Activated CD4-positive, alpha-beta T cell treated with anti-CD3 and anti-CD28 coated beads, Interleukin-2, Interleukin-6, amounts not matched to agents 100 ng/mL and 50 ng/mL, durations not matched to agents 16 hours and 8 hours (primary cell): ENCODE data around the gene SPSB2.
"Not testable (repeated sequence)": the region's sequence is repeated elsewhere in the genome, so short reads cannot be mapped to it uniquely, and the experiment has no call there.

Experiments used
- DNase-seq: peaks from one replicate; pipeline ENCODE4 v3.0.0-alpha.2; 2020

SPSB2 gene

DNA sequence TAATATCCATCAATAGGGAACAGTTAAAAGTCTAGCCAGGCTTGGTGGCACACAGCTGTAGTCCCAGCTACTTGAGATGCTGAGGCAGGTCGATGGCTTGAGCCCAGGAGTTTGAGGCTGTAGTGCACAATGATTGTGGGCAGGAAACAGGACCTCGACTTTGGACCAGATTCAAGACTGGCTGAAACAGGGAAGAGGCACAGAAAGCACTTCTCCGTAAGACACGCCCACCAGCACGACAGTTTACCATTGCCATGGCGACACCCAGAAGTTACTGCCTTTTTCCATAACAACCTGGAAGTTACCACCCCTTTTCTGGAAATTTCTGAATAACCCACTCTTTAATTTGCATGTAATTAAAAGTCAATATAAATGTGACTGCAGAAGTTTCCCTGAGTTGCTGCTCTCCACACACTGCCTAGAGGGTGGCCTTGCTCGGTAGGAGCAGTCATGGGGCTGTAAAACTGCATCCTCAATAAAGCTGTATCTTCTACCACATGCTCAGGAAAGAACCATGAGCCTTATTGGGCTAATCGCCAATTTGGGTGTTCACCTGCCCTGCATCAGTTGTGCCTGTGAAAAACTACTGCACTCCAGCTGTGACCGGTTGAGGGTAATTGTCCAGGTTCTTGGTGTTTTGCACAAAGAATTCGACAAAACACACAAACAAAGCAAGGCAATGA is 26.9 kb upstream of the SPSB2 start:
- DNase-seq: peak; percentile 28

DNA sequence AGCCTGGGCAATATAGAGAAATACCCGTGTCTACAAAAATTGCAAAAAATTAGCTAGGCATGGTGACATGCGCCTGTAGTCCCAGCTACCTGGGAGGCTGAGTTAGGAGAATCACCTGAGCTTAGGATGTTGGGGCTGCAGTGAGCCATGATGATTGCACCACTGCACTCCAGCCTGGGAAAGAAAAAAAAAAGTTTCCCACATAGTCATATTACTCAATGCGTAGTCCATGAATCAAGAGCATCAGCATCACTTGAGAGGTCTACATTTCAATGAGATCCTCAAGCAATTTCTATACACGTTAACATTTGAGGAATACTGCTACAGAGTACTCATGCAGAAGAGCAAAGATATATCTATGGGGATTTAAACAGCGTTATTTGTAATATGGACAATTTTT is 26.3 kb upstream of the SPSB2 start:
- DNase-seq: no peak

DNA sequence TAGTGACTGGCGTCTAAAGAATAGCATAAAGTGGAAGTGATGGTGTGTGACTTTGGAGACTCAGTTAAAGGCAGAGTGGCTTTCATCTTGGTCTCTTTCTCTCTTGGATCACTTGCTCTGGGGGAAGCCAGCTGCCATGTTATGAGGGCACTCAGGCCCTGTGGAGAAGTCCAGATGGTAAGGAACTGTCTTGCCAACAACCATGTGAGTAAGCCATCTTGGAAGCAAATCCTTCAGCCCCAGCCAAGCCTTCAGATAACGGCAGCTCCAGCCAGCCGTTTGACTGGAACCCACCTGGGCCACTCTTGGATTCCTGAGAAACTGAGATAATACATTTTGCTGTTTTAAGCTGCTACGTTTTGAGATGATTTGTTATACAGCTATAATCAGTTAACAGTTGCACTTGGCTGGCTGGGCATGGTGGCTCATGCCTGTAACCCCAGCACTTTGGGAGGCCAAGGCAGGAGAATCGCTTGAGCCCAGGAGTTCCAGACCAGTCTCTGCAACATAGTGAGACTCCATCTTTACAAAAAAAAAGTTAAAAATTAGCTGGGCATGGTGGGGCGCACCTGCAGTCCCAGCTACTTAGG is 23.8 kb upstream of the SPSB2 start:
- DNase-seq: no peak

DNA sequence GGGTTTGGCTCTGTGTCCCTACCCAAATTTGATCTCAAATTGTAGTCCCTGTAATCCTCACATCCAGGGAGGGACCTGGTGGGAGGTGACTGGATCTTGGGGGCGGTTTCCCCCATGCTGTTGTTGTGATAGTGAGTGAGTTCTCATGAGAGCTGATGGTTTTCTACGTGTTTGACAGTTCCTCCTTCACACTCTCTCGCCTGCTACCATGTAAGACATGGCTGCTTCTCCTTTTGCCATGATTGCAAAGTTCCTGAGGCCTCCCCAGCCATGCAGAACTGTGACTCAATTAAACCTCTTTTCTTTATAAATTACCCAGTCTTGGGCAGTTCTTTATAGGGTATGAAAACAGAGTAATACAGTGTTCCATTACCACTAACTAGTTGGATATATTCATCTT is 21.2 kb upstream of the SPSB2 start:
- DNase-seq: no peak

DNA sequence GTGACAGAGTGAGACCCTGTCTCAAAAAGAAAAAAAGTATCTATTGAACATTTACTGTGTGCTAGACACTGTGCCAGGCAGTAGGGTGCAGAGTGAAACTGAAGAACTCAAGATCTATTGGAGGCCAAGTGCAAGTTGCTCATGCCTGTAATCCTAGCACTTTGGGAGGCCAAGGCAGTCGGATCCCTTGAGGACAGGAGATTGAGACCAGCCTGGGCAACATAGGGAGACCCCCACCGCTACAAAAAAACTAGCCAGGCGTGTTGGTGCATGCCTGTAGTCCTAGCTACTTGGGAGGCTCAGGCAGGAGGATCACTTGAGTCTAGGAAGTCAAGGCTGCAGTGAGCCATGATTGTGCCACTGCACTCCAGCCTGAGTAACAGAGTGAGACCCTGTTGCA is 19.6 kb upstream of the SPSB2 start:
- not testable (repeated sequence) for DNase-seq

DNA sequence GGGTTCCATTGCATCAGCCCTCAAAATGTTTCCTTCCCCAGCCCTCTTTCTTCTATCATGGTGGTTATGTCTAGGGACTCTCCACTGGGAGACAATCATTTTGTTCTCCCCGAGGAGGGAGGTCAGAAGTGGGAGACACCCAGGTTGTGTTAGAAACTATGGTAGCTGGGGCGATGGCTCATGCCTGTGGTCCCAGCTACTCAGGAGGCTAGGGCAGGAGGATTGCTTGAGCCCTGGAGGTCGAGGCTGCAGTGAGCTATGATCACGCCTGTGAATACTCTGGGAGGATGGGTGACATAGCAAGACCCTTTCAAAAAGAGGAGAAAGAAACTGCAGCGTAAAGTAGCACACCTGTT is 18.5 kb upstream of the SPSB2 start:
- no peak for DNase-seq

DNA sequence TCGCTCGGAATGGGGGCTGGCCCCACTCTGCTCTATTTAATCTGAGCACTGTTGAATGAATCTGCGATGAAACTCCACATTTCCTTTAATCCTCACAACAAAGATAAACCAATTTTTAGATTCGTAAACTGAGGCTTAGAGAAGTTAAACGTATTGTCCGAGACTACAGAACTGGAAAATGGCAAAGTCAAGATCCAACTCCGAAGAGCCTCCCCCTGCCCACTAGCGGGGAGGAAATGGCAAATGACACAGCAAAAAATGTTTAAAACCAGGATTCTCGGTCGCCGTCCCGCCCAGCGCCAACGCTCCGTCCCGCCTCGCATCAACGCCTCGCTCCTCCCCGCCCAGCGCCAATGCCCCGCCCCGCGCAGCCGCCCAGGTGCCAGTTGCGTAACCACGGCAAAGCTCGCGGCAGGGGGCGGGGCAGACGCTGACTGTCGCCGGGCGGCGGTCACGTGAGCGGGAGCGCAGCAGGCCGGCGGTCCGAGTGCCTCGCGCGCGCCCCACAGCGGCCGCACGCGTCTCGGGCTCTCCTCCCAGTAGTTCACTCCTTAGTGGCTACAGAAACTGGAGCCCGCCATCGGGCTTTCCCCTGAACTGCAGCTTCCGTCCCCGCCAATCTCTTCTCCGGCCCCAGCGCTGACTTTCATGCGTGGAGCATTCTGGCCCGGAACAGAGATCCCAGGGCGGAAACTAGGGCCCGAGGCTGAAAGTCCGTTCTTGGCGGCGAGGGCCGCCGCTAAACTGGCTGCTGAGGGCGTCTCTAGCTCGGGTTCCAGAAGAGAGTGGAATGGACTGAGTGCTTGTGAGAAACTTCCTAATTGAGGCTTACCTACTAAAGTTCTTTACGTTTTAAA is 17.9 kb upstream of the SPSB2 start:
- peak; percentile 99 for DNase-seq

DNA sequence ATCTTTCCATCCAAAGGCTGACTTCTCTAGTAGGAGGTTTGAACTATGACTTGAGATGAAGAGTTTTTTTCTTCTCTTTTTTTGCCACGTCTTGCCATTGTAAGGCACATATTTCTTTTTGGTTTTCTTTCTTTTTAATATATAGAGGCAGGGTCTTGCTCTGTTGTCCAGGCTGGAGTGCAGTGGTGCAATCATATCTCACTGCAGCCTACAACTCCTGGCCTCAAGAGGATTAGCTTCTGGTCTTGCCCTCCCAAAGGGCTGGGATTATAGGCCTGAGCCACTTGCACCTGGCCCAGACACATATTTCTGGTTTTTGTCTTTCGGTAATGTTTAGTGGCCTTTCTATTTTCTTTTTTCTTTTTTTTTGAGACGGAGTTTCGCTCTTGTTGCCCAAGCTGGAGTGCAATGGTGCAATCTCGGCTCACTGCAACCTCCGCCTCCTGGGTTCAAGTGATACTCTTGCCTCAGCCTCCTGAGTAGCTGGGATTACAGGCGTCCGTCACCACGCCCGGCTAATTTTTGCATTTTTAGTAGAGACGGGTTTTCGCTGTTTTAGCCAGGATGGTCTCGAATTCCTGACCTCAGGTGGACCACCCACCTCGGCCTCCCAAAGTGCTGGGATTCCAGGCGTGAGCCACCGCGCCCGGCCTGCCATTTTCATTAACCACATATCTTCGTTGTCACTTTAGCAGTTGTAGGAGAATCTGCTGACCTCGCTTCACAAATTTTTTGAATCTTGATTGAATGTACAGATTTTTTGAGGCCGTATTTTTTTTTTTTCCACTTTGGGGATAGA is 16.9 kb upstream of the SPSB2 start:
- not testable (repeated sequence) for DNase-seq

DNA sequence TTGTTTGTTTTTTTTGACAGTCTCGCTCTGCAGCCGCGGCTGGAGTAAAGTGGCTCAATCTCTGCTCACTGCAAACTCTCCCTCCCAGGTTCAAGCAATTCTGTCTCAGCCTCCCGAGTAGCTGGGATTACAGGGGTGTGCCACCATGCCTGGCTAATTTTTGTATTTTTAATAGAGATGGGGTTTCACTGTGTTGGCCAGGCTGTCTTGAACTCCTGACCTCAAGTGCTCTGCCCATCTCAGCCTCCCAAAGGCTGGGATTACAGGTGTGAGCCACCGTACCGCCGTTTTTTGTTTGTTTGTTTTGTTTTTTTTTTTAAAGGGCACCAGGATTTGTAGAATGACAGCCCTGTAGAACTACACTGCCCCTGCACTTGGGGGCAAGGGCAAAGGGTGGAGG is 15.7 kb upstream of the SPSB2 start:
- DNase-seq: not testable (repeated sequence)

DNA sequence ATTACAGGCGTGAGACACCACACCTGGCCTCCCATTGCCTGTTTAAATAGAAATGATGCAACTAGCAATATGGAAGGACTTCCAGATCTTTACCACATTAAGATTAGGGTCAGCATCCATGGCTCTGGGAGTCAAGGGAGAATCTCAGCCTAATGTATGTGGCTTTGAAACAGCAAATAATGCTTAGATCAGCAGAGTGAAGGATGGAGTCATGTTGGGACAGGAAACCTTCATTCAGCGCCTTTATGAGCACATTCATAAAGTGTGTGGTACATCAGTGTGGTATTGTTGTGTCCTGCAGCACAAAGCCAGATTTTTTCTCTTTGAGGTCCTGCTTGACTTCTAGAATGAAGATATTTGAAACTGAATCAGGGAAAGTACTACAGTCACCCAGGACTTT is 15.3 kb upstream of the SPSB2 start:
- DNase-seq: peak; percentile 21

DNA sequence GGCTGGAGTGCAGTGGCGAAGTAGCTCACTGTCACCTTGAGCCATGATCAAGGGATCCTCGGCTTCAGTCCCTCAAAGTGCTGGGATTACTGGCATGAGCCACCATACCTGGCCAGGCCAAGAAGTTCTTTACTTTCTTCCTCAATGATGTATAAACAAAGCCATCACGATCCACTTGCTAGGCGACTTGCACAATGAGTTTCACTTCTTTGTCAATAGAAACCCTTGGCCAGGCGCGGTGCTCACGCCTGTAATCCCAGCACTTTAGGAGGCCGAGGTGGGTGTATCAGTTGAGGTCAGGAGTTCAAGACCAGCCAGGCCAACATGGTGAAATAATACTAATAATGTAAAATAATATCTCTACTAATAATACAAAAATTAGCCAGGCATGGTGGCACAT is 14.4 kb upstream of the SPSB2 start:
- DNase-seq: no peak

DNA sequence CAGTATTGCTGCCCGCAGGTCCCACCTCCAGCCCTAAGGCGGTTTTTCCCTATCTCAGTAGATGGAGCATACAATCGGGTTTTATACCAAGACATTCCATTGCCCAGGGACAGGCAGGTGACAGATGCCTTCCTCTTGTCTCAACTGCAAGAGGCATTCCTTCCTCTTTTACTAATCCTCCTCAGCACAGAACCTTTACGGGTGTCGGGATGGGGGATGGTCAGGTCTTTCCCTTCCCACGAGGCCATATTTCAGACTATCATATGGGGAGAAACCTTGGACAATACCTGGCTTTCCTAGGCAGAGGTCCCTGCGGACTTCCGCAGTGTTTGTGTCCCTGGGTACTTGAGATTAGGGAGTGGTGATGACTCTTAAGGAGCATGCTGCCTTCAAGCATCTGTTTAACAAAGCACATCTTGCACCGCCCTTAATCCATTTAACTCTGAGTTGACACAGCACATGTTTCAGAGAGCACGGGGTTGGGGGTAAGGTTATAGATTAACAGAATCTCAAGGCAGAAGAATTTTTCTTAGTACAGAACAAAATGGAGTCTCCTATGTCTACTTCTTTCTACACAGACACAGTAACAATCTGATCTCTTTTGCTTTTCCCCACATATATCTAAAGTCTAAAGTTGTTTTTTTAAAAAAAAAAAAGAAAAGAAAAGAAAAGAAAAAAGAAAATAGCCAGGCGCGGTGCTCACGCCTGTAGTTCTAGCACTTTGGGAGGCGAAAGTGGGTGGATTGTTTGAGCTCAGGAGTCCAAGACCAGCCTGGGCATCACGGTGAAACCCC is 13.3 kb upstream of the SPSB2 start:
- DNase-seq: not testable (repeated sequence)

DNA sequence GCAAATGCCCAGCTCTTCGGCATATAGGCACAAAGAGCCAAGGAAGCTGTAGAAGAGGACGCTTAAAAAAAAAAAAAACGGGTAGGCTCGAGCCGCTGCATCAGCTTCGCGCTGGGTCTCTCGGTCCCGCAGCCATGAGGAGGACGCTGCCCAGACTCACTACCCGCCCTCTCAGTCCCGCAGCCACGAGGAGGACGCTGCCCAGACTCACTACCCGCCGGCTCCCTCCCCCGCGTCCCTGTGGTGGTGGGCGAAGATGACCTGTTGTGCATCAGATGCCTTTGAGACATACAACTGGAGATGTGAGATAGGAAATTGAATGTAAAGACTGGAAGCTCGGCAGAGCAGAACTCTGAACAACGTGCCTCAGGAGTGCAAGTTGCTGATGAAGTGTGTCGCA is 11.4 kb upstream of the SPSB2 start:
- no peak for DNase-seq

DNA sequence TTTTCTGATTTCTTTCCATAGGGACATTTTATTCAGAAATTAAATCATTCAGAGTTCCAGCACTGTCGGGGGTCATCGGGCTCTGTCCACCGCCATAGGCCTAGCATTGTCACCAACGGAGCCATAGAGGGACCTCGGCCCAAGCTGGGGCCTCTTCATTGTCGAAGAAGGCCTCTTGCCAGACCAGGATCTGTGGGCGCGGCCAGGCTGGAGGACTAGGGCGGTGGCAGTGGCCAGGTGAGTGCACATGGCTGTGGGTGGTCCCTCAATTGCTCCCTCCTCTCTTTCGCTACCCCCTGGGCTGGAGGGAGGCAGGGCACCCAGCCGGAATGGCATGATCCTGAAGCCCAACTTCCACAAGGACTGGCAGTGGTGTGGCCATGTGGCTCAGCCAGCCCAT is 10.6 kb upstream of the SPSB2 start:
- no peak for DNase-seq

DNA sequence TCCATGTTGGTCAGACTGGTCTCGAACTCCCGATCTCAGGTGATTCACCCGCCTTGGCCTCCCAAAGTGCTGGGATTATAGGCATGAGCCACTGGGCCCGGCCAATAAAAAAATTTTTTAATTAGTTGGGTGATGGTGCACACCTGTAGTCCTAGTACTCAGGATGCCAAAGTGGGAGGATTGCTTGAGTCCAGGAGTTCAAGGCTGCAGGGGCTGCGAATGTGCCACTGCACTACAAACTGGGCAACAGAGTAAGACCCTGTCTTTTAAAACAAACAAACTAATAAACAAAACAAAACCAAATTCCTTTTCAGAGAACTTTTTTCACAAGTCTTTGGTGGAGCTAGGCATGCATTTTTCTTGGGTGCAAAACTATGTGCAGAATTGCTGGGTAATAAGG is 10.1 kb upstream of the SPSB2 start:
- no peak for DNase-seq

DNA sequence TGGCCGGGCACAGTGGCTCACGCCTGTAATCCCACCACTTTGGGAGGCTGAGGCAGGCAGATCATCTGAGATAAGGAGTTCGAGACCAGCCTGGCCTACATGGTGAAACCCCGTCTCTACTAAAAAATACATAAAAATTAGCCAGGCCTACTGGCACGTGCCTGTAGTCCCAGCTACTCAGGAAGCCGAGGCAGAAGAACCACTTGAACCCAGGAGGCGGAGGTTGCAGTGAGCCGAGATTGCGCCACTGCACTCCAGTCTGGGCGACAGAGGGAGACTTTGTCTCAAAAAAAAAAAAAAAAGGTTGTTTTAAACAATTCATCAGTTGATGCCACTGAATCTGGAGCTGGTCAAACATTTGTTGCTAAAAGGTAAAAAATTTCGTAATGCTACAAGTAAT is 6.7 kb upstream of the SPSB2 start:
- DNase-seq: not testable (repeated sequence)

DNA sequence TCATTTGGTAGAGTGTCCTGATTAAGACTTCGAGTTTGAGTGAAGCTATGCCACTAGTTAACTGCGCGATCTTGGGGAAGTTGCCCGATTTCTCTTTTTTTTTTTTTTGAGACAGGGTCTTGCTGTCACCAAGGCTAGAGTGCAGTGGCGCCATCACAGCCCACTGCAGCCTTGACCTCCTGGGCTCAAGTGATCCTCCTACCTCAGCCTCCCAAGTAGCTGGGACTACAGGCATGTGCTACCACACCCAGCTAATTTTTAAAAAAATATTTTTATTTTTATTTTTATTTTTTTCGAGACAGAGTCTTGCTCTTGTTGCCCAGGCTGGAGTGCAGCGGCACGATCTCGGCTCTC is 889 bp upstream of the SPSB2 start:
- not testable (repeated sequence) for DNase-seq

DNA sequence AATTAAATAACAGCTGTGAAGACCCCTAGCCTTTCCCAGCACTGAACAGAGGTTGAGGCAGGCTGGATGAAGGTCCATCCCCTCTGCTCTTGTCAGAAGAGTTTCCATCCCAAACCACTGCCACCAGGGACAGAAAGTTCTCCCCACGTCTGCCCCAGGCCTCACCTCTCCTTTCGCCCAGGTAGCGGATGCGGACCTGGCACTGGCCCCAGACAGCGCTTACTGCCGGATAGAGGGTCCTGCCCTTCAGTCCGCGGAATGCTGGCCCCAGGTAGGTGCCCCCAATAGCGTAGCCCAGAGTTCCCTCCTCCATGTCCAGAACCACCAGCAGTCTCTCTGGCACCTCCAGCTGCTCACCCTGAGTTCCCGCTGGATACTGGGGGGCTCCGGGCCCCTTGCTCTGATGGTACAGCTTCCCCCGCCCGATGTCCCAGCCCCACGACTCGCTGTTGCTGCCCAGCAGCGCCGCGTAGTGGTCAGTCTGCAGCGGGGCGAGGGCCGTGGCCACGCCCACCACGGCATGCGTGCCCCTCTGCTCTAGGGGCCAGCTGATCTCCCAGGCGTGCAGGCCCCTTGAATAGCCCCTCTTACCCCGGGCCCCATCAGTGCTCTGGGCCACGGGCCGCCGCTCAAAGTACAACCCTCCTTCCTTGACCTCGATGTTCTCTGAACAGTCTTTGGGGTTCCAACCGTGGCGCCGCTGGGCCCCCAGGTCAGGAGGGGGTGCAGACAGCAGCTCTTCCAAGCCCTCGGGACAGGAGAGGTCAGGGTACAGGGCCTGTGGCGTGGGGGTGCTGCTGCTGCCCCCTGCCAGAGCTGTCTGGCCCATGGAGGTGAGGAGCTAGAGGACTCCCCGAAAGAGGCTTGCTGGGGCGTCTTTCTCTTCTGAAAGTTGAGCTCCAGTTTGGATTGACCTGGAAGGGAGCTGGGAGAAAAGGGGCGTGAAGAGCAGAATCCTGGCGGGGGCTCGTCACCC is 742 bp downstream of the SPSB2 start:
- DNase-seq: peak; percentile 90

DNA sequence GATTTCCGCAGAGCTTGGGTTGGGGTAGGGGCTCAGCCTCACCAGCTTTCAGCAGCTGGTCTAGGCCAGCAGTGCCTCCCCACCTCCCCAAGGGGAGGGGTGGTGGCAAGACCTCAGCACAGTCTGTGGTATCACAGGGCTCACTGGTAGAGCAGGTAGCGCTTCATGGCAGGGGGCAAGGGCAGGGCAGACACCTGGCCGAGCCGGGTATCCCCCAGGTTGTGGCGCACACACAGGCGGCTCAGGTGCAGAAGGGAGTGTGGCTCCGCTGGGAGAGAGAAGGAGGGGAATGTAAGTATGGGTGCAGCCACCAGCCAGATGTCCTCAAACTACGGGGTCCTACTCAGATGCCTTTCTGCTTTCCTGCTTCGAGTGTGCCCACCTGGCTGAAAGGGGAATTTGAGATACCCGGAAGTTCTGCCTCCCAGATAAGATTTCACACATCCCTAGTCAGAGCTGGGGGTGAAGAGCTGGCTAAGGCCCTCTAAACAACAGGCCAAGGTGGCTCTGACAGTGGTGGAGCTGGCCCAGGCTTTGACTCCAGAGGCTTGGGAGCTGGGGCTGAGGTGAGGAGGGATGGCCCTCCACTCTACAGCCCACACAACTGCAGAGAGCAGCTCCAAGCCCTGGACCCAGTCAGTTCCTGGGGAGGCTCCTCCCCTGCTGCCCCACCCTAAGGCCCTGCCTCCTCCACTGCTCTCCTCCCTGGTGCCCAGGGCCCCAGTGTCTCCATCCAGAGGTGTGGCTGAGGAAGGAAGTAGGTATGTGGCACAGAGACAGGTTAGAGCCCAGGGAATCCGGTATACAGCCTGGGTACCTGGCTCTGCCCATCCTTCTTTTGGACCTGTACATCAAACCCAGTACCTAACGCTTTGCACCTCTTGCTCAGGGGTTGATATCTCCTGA is 1.8 kb downstream of the SPSB2 start:
- peak; percentile 65 for DNase-seq

DNA sequence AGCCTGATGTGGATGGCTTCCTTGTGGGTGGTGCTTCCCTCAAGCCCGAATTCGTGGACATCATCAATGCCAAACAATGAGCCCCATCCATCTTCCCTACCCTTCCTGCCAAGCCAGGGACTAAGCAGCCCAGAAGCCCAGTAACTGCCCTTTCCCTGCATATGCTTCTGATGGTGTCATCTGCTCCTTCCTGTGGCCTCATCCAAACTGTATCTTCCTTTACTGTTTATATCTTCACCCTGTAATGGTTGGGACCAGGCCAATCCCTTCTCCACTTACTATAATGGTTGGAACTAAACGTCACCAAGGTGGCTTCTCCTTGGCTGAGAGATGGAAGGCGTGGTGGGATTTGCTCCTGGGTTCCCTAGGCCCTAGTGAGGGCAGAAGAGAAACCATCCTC is 2.8 kb downstream of the SPSB2 start:
- DNase-seq: not testable (repeated sequence)
